GM18526 (cell line): Measurements from ENCODE around the gene ZNF610.

Experiments used
- POLR2A ChIP-seq: IDR thresholded peaks from 3 replicates; pipeline ENCODE4 v1.6.1; 2011; ENCODE audit not compliant: insufficient read length; ENCODE audit errors: extremely low read depth

ZNF610 gene

DNA sequence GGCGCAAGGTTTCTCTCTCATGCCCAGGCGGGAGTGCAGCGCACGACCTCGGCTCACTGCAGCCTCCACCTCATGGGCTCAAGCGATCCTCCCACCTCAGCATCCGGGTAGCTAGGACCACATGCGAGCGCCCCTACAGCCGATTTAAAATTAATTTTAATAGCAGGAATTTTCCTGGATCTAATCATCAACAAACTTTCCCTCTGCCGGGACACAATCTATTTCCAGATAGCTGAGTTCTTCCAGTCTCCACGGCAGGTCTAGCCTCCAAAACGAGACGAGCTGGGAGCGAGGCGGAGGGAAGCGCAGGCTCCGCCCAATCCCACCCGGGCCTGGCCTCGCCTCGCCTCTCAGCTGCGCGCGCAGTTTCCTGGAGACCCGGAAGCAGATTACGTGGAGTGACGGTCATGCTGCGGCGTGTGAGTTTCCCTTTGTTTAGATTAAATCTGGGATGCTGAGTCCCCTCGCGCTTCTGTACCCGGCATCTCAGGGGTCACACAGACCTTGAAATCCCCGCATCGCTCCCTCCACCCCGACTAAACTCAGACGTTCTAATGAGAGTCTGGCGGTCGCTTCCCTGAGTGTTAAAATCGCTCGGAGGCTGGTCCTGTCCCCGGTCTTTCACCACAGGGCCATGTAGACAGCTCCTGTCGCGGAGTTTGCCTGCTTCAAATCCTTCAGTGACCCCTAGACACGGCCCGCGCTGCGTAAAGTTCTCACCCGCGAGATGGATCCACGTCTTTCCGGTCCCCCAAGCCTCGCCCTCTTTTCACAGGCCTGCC lies 33.7 kb downstream of the ZNF610 start, which contains the start of gene ZNF880:
ZNF880 (plus strand) TSS at position 365 of the 782 bp plus-strand sequence; CDS start at position 408, 43 bp downstream.
- peak; percentile 61 for TF ChIP-seq POLR2A

GRCh38 chr19:52370341-52370710 lies 34.3 kb downstream of the ZNF610 start:
- TF ChIP-seq POLR2A: no peak

DNA sequence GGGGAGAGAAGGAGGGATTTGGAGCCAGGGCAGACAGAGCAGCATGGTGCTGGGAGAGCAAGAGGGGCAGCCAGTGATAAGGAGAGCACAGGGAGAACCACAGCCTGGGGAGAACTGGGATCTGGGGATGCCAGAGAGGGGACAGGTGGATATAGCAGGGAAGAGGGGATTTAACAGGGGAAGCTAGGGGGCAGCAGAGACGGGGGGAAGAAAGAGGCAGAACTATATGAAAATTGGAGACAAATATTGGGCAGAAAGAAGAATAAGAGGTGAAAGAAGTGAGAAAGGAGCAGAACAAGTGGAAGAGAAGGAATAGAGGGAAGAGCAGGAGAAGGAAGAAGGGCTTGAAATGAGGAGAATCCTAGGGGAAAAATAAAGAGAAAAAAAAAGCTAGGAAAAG lies 55.1 kb downstream of the ZNF610 start:
- TF ChIP-seq POLR2A: no peak

GRCh38 chr19:52397310-52398080 lies 61.5 kb downstream of the ZNF610 start, which contains the start of gene ZNF528:
ZNF528 (plus strand) TSS chr19:52397849; CDS start chr19:52402014, 4,165 bp downstream.
- peak; percentile 52 for TF ChIP-seq POLR2A

- no peak for TF ChIP-seq POLR2A
Measured at GRCh38 chr19:52398081-52398441, 62.0 kb downstream of the ZNF610 start.

- no peak for TF ChIP-seq POLR2A
Measured at GRCh38 chr19:52410276-52410675, 74.2 kb downstream of the ZNF610 start.

DNA sequence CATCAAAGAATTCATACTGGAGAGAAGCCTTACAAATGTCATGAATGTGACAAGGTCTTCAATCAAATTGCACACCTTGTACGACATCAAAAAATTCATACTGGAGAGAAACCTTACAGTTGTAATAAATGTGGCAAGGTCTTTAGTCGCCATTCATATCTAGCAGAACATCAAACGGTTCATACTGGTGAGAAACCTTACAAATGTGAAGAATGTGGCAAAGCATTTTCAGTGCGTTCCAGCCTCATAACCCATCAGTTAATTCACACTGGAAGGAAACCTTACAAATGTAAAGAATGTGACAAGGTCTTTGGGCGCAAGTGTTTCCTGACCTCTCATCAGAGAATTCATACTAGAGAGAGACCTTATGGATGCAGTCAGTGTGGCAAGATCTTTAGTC lies 79.7 kb downstream of the ZNF610 start:
- TF ChIP-seq POLR2A: no peak
